ENCODE measurements around the gene LRP6. TPM values are rescaled to one million over a fixed set of nuclear protein-coding genes. Genes with fewer than 3 reads are reported as not detected.

Gene LRP6
- total and polyA plus RNA-seq, 10 of the 15 experiments (the other 5 are each of a cell fraction or from before 2014, with no cell fraction given) = 1.5 to 14.9 (median 6.1) TPM

DNA sequence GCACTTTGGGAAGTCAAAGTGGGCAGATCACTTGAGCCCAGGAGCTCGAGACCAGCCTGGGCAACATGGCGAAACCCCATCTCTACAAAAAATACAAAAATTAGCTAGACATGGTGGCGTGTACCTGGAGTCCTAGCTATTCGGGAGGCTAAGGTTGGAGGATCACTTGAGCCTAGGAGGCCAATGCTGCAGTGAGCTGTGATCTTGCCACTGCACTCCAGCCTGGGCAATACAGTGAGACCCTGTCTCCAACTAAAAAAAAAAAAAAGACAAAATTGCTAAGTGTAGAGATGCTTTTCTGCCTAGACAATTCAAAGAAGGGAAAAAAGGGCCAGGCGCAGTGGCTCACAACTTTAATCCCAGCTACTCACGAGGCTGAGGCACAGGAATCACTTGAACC lies 3.4 kb upstream of the LRP6 start:
- peaks cover 6% of the 10 kb centered on the region for H3K79me2 ChIP-seq (ENCODE audit: control insufficient read depth, insufficient read depth, low read length)
- no peaks in the 10 kb centered on the region for H3K36me3 ChIP-seq (ENCODE audit: control insufficient read depth in 2 of 2, insufficient read depth in 2 of 2, low read length in 1 of 2)
- no peak for TF ChIP-seq ZNF384 (IDR thresholded peaks at IDR 0.05; ENCODE audit: borderline replicate concordance, low read depth, low read length)
- TF ChIP-seq RAD21 (IDR thresholded peaks at IDR 0.05; ENCODE audit: insufficient read depth, low read depth, low read length) = no peak
- TF ChIP-seq CHD1 (IDR thresholded peaks at IDR 0.05; ENCODE audit: low read depth, low read length) = no peak
- TF ChIP-seq, protein P1, sequence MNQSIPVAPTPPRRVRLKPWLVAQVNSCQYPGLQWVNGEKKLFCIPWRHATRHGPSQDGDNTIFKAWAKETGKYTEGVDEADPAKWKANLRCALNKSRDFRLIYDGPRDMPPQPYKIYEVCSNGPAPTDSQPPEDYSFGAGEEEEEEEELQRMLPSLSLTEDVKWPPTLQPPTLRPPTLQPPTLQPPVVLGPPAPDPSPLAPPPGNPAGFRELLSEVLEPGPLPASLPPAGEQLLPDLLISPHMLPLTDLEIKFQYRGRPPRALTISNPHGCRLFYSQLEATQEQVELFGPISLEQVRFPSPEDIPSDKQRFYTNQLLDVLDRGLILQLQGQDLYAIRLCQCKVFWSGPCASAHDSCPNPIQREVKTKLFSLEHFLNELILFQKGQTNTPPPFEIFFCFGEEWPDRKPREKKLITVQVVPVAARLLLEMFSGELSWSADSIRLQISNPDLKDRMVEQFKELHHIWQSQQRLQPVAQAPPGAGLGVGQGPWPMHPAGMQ (IDR thresholded peaks at IDR 0.05; ENCODE audit: borderline replicate concordance) = no peak
- TF ChIP-seq FOS (IDR thresholded peaks at IDR 0.05; ENCODE audit: borderline replicate concordance, extremely low read depth, insufficient read length) = no peak
- TF ChIP-seq POU2F2 (IDR thresholded peaks at IDR 0.05; ENCODE audit: borderline replicate concordance, low read depth, low read length) = no peak
- ATAC-seq = no peak
- WGBS (ENCODE audit: insufficient coverage, insufficient replicate concordance, low lambda C conversion rate, missing lambda C conversion rate) = 61% methylated on average over 6 of the region's 6 CpGs
- intact Hi-C loops (cut with micrococcal nuclease; ENCODE audit: unreplicated experiment) = no loop called here
- FAIRE-seq = no peak
- no peak overlapping the region for H2AFZ ChIP-seq (ENCODE audit: control insufficient read depth, low read depth, low read length)
- no peak for DNase-seq (ENCODE audit: low read depth, low spot score)
- ChIA-PET SMC1A (ENCODE audit: uncharacterized antibody, unreplicated experiment) (interaction anchor here (1.6 to 2.4 kb wide), 2 partner anchors 87 to 188 kb away, joined by 3 to 5 read pairs; no protein-coding TSS in a partner anchor), CTCF (interaction anchor here (0.8 to 1.0 kb wide), 3 partner anchors 27 to 1045 kb away, joined by 3 read pairs; no protein-coding TSS in a partner anchor), RAD21 (ENCODE audit: unreplicated experiment) (interaction anchor here (0.6 kb wide), 1 partner anchor 689 kb away, joined by 3 read pairs; no protein-coding TSS in a partner anchor), POLR2A (interaction anchor here (0.7 kb wide), 1 partner anchor 367 kb away, joined by 4 read pairs; no protein-coding TSS in a partner anchor)
- no peak overlapping the region for H3K4me3 ChIP-seq
- H3K9ac ChIP-seq (ENCODE audit: control insufficient read depth, insufficient read depth, low read length) = no peak overlapping the region
- no TSS peak for BruUV-seq (replicated peaks)
- in situ Hi-C loops (cut with MboI) = no loop called here
- H3K4me1 ChIP-seq (ENCODE audit: control insufficient read depth, insufficient read depth, low read length) = no peaks in the 10 kb centered on the region
- H3K27me3 ChIP-seq (replicated peaks in 1 of 2; ENCODE audit: control insufficient read depth in 2 of 2, insufficient read depth in 2 of 2, low read length in 1 of 2) = no peaks in the 10 kb centered on the region
- H3K4me2 ChIP-seq (ENCODE audit: control insufficient read depth, insufficient read depth) = no peak overlapping the region
- no peaks in the 10 kb centered on the region for H4K20me1 ChIP-seq (ENCODE audit: control insufficient read depth, insufficient read depth)
- H3K27ac ChIP-seq (ENCODE audit: control insufficient read depth, insufficient read depth) = no peak overlapping the region
- no peaks in the 10 kb centered on the region for H3K9me3 ChIP-seq (replicated peaks; ENCODE audit: control insufficient read depth, insufficient read depth, low read length)

All from GM12878 (cell line).